Measurements from ENCODE around the gene WWP2.

Gene WWP2

DNA sequence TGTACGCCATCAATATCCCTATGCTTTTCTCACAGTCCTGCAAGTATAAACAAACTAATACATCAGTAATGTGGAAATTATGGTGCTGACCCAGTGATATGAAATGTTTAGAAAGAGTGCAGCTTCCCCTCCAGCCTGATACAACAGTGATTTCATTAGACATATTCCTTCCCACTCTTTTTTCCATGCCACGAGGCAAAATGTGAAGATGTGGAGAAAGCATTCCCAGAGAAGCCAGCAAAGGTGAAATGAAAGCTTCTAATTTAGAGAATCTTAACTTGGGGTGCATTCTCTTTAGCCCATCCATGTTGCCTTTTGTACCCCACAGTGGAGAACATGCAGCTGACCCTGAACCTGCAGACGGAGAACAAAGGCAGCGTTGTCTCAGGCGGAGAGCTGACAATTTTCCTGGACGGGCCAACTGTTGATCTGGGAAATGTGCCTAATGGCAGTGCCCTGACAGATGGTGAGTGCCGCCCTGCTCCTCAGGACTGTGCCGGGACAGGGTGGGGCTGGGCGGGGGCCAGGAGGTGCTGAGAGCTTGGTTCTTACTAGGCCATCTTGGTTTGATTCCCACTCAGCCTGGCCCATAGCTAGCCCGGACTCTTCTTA lies 77.8 kb downstream of the WWP2 start:
- TF ChIP-seq, protein P1, sequence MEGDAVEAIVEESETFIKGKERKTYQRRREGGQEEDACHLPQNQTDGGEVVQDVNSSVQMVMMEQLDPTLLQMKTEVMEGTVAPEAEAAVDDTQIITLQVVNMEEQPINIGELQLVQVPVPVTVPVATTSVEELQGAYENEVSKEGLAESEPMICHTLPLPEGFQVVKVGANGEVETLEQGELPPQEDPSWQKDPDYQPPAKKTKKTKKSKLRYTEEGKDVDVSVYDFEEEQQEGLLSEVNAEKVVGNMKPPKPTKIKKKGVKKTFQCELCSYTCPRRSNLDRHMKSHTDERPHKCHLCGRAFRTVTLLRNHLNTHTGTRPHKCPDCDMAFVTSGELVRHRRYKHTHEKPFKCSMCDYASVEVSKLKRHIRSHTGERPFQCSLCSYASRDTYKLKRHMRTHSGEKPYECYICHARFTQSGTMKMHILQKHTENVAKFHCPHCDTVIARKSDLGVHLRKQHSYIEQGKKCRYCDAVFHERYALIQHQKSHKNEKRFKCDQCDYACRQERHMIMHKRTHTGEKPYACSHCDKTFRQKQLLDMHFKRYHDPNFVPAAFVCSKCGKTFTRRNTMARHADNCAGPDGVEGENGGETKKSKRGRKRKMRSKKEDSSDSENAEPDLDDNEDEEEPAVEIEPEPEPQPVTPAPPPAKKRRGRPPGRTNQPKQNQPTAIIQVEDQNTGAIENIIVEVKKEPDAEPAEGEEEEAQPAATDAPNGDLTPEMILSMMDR (IDR thresholded peaks at IDR 0.05; ENCODE audit: insufficient read depth, low read depth, low read length, missing control alignments) = no peak
- no peak overlapping the region for H3K4me3 ChIP-seq (ENCODE audit: low read length)
- DNase-seq (ENCODE audit: low read depth) = no peak

- TF ChIP-seq, protein P1 (IDR thresholded peaks at IDR 0.05; ENCODE audit: insufficient read depth, low read depth, low read length, missing control alignments) = no peak
- no peak overlapping the region for H3K4me3 ChIP-seq (ENCODE audit: low read length)
- no peak for DNase-seq (ENCODE audit: low read depth)
Measured at GRCh38 chr16:69840975-69841374, 78.8 kb downstream of the WWP2 start.

- H3K4me3 ChIP-seq (ENCODE audit: low read length) = no peak overlapping the region
- DNase-seq (ENCODE audit: low read depth) = no peak
- TF ChIP-seq, protein P1 (IDR thresholded peaks at IDR 0.05; ENCODE audit: insufficient read depth, low read depth, low read length, missing control alignments) = no peak
Measured at GRCh38 chr16:69844441-69844840, 82.3 kb downstream of the WWP2 start.

DNA sequence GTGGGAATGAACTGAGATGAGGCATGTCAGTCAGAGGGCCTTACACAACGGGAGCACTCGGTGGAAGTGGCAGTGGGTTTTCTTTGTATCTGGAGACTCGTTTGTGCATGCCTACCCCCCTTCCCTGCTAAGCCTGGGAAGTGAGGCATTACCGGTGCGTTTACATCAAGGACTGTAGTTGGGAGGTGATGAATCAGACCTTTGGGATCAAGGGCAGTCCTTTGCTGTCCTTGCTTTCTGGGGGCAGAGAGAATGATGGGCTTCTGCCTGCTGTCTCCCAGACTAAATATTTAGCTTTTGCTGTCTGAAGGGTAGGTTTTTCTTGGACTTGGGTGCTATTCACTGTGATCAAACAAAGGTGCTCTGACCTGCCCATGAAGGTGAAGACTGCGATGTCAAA lies 83.0 kb downstream of the WWP2 start:
- DNase-seq (ENCODE audit: low read depth) = peak; percentile 32
- TF ChIP-seq, protein P1 (IDR thresholded peaks at IDR 0.05; ENCODE audit: insufficient read depth, low read depth, low read length, missing control alignments) = no peak

DNA sequence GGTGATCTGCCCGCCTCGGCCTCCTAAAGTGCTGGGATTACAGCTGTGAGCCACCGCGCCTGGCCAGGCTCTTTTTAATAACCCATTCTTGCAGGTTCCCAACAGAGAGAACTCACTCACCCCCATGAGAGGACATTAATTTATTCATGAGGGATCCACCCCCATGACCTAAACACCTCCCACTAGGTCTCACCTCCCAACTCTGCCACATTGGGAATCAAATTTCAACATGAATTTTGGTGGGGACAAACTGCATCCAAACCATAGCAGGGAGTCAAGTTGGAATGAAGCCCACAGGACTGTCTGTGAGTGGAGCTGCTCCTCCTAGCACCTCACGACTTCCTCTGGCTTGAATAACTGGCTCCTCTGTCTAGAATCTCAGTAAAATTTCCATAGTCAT lies 85.5 kb downstream of the WWP2 start:
- H3K4me3 ChIP-seq (ENCODE audit: low read length) = no peak overlapping the region
- TF ChIP-seq, protein P1 (IDR thresholded peaks at IDR 0.05; ENCODE audit: insufficient read depth, low read depth, low read length, missing control alignments) = no peak
- no peak for DNase-seq (ENCODE audit: low read depth)

More for the DNA sequence above, 83.0 kb downstream of the WWP2 start:
- H3K4me3 ChIP-seq (ENCODE audit: low read length) = no peak overlapping the region

DNA sequence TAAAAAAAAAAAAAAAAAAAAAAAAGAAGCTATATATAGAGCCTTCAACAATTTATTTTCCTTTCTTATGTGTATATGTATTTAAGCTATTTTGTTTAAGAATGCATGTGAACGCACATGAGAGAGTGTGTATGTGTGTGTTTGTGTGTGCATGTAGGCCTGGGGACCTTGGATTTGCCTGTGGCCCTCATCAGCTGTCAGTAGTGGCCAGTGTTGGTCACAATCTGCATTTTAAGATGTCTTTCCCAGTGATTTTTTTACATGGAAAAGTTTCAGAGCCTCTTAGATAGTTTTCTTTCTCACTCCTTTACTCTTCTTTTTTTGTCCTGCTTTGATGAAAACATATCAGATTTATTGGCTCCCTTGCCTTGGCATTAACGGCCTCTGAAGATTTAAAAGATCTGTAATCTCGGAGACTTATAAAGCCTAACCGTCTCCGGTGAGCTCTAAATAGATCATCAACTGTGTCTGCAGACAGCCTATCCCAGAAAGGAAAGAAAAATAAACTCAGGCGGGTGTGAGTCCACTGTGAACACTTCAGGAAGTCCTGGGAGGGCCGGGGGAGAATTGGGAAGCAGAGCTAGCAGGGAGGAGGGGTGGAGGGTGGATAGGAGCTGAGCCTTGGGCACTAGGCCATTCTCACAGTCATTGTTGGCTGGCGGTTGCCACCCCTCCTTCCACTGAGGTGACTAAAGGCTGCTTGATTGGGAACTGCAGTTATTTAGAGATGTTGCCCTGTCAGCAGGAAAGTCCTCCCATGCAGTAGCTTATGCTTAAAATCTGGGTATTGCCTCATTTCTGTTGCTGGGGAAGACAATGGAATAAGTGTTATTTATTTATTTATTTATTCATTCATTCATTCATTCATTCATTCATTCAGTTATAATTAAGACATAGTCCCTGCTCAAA lies 86.8 kb downstream of the WWP2 start:
- DNase-seq (ENCODE audit: low read depth) = peak; percentile 65
- TF ChIP-seq, protein P1 (IDR thresholded peaks at IDR 0.05; ENCODE audit: insufficient read depth, low read depth, low read length, missing control alignments) = no peak
- H3K4me3 ChIP-seq (ENCODE audit: low read length) = no peak overlapping the region
